Liver (tissue), 3 donors: ENCODE measurements around the gene GK2.

Experiments
- ATF3 ChIP-seq: IDR thresholded peaks from 2 replicates; pipeline ENCODE4 v1.6.1; 2016; ENCODE audit warnings: antibody characterized with exemption
- CTCF ChIP-seq: fragments of 150-350 bp; IDR thresholded peaks from 2 replicates; pipeline ENCODE4 v1.5.1; 2017; ENCODE audit warnings: improper control_type of control experiment, low read depth, low read length; ENCODE audit not compliant: missing input control
- GABPA ChIP-seq, 2 donors: IDR thresholded peaks in 1 of 2; conservative IDR thresholded peaks in 1 of 2; 2 replicates each; pipeline ENCODE4 v1.6.1; 2016; ENCODE audit warnings: antibody characterized with exemption in 2 of 2, mild to moderate bottlenecking in 1 of 2, moderate library complexity in 1 of 2
- MAX ChIP-seq: IDR thresholded peaks from 2 replicates; pipeline ENCODE4 v1.6.1; 2016; ENCODE audit warnings: antibody characterized with exemption
- TAF1 ChIP-seq: conservative IDR thresholded peaks from 2 replicates; pipeline ENCODE4 v1.6.1; 2016; ENCODE audit warnings: antibody characterized with exemption, mild to moderate bottlenecking
- YY1 ChIP-seq: IDR thresholded peaks from 2 replicates; pipeline ENCODE4 v1.6.1; 2016; ENCODE audit warnings: antibody characterized with exemption, mild to moderate bottlenecking
- donor health status: healthy.
- donor health status: healthy.

- TF ChIP-seq CTCF (no peak), TAF1 (no peak), ATF3 (no peak), YY1 (no peak), MAX (no peak), GABPA (IDR thresholded peaks at IDR 0.05 in 1 of 2, conservative IDR thresholded peaks at IDR 0.05 in 1 of 2) (no peak)
Measured at GRCh38 chr4:79413032-79413885, 5.2 kb upstream of the GK2 start.
